ENCODE measurements around the gene TJP2.
A peak's percentile ranks its signal among the peaks of the same experiment; 100 is the strongest.

Gene TJP2

GRCh38 chr9:69173891-69174615, at the start of gene TJP2:
Gene TJP2, plus strand, starts transcription at chr9:69174277. Its CDS starts 96 bp downstream, at chr9:69174373.
- H3K9me3 Mint-ChIP-seq: no peaks in the 10 kb centered on the region
- peaks cover 57% of the 10 kb centered on the region for H3K4me1 Mint-ChIP-seq (ENCODE audit: low read depth)
- peak within 1 kb of the TSS; percentile 76 for H3K27ac Mint-ChIP-seq
- H3K27me3 Mint-ChIP-seq (ENCODE audit: low read depth): peaks cover 14% of the 10 kb centered on the region
- peak within 1 kb of the TSS; percentile 91 for H3K4me3 Mint-ChIP-seq
- peak; percentile 80 for DNase-seq (ENCODE audit: low spot score)
- peaks cover 4% of the 10 kb centered on the region for H3K36me3 Mint-ChIP-seq (ENCODE audit: low read depth)

DNA sequence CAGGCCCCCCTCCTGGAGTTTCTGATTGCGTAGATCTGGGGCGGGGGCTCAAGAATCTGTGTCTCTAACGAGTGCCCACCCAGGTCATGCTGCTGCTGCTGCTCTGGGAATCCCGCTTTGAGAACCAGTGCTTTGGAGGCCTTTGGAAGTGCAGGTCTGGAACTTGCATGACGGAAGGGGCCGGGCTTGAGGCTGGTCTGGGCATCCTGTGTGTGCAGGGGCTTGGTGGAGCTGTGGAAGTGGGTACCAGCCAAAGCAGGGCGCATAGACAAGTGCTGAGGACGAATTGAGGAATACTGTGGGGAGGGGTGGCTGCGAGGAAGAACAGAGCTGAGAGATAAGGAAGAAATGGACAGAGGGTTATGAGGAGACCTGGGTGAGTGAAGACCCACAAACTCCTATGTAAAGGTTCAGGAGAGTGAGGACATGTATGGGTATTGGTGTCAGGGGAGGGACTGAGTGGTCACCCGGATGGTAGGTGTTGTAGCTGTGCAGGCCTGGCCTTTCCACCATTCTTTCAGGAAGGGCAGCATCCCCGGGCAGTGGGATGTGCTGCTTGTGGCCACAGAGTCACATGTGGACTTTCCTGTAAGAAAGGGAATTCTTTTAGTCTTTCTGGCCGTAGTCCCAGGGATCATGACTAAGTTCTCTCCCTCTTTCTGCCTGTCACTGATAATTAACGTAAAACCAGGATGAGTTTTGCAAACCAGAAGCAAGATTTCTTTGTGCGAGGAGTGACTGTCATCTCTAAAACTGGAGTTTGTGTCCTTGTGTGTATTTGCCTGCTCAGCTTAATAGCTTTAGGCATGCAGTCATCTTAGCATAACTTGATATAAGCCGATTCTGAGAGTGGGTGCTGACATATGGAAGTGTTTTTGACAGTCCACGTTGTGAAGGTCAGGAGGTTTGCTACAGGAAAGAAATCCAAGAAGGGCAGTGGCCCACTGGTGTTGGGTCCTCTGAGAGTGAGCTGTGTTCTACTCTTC, 43.3 kb upstream of the TJP2 start:
- no peaks in the 10 kb centered on the region for H3K27me3 Mint-ChIP-seq (ENCODE audit: low read depth)
- H3K9me3 Mint-ChIP-seq: no peaks in the 10 kb centered on the region
- no peak overlapping the region for H3K27ac Mint-ChIP-seq
- no peak for DNase-seq (ENCODE audit: low spot score)
- no peak overlapping the region for H3K4me3 Mint-ChIP-seq
- peaks cover 1% of the 10 kb centered on the region for H3K4me1 Mint-ChIP-seq (ENCODE audit: low read depth)
- no peaks in the 10 kb centered on the region for H3K36me3 Mint-ChIP-seq (ENCODE audit: low read depth)

DNA sequence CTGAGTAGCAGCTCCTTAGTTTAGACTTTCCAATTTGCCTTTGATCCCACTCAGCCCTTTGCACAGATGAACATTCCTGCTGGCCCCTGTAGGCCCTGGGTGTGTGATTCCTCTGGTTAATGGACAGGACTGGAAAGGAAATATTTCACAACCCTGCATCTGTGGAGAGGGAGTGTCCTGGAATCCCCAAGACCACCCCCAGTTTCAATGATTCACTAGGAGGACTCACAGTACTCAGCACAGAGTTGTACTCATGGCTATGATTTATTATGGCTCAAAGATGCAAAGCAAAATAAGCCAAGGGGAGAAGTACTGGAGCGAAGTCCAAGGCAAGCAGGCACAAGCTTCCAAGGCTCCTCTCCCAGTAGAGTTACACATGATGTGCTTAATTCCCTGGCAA, 42.4 kb upstream of the TJP2 start:
- H3K9me3 Mint-ChIP-seq: no peaks in the 10 kb centered on the region

DNA sequence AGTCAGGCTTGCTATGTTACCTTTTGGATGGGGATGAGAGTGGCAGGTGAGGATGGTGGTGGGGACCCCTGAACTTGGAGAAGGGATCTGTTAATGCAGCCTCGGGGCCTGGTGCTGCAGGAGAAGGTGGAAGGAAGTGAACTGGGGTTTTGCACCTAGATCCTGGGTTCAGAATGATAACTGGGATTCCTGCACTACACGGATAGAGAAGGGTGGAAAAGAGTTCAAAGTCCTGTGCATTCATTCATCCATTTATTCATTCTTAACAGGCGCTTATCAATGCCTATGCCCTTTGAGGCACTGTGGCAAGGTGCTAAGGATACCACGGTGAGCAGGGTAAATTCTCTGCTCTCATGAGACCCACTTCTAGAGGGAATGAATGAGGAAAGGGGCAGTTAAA, 41.7 kb upstream of the TJP2 start:
- Mint-ChIP-seq H3K27ac (no peak overlapping the region), H3K9me3 (no peaks in the 10 kb centered on the region), H3K4me1 (ENCODE audit: low read depth) (peaks cover 1% of the 10 kb centered on the region), H3K4me3 (no peak overlapping the region), H3K36me3 (ENCODE audit: low read depth) (no peaks in the 10 kb centered on the region), H3K27me3 (ENCODE audit: low read depth) (no peaks in the 10 kb centered on the region)
- DNase-seq (ENCODE audit: low spot score): no peak

More for the DNA sequence above, 42.4 kb upstream of the TJP2 start:
- H3K4me3 Mint-ChIP-seq: no peak overlapping the region
- DNase-seq (ENCODE audit: low spot score): no peak
- H3K4me1 Mint-ChIP-seq (ENCODE audit: low read depth): peaks cover 1% of the 10 kb centered on the region
- no peaks in the 10 kb centered on the region for H3K36me3 Mint-ChIP-seq (ENCODE audit: low read depth)
- H3K27ac Mint-ChIP-seq: no peak overlapping the region
- no peaks in the 10 kb centered on the region for H3K27me3 Mint-ChIP-seq (ENCODE audit: low read depth)

GRCh38 chr9:69134412-69134811, 39.7 kb upstream of the TJP2 start:
- H3K9me3 Mint-ChIP-seq: no peaks in the 10 kb centered on the region
- no peak overlapping the region for H3K4me3 Mint-ChIP-seq
- no peaks in the 10 kb centered on the region for H3K36me3 Mint-ChIP-seq (ENCODE audit: low read depth)
- no peak overlapping the region for H3K27ac Mint-ChIP-seq
- H3K4me1 Mint-ChIP-seq (ENCODE audit: low read depth): peaks cover 1% of the 10 kb centered on the region
- H3K27me3 Mint-ChIP-seq (ENCODE audit: low read depth): no peaks in the 10 kb centered on the region
- no peak for DNase-seq (ENCODE audit: low spot score)

DNA sequence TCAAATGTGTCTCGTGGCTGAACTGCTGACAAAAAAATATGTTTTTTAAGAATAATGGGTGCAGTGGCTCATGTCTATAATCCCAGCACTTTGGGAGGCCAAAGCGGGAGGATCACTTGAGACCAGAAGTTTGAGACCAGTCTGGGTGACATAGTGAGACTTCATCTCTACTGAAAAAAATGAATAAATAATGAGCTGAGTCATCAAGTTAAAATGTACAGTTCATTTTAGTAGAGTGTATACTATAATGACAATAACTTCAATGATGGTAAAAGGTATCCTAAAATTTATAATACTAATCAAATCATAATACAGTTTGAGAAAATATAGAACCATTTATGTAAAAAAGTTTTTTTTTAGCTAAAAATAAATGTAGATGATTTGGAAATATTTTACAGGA, 37.9 kb upstream of the TJP2 start:
- H3K27me3 Mint-ChIP-seq (ENCODE audit: low read depth): no peaks in the 10 kb centered on the region
- H3K4me3 Mint-ChIP-seq: no peak overlapping the region
- no peaks in the 10 kb centered on the region for H3K36me3 Mint-ChIP-seq (ENCODE audit: low read depth)
- H3K4me1 Mint-ChIP-seq (ENCODE audit: low read depth): peaks cover 1% of the 10 kb centered on the region
- no peak for DNase-seq (ENCODE audit: low spot score)
- H3K9me3 Mint-ChIP-seq: no peaks in the 10 kb centered on the region
- no peak overlapping the region for H3K27ac Mint-ChIP-seq

- no peak for DNase-seq (ENCODE audit: low spot score)
- no peaks in the 10 kb centered on the region for H3K36me3 Mint-ChIP-seq (ENCODE audit: low read depth)
- no peak overlapping the region for H3K27ac Mint-ChIP-seq
- no peak overlapping the region for H3K4me3 Mint-ChIP-seq
- no peaks in the 10 kb centered on the region for H3K9me3 Mint-ChIP-seq
- no peaks in the 10 kb centered on the region for H3K27me3 Mint-ChIP-seq (ENCODE audit: low read depth)
- H3K4me1 Mint-ChIP-seq (ENCODE audit: low read depth): peaks cover 1% of the 10 kb centered on the region
Observed at GRCh38 chr9:69136779-69137178, 37.3 kb upstream of the TJP2 start.

DNA sequence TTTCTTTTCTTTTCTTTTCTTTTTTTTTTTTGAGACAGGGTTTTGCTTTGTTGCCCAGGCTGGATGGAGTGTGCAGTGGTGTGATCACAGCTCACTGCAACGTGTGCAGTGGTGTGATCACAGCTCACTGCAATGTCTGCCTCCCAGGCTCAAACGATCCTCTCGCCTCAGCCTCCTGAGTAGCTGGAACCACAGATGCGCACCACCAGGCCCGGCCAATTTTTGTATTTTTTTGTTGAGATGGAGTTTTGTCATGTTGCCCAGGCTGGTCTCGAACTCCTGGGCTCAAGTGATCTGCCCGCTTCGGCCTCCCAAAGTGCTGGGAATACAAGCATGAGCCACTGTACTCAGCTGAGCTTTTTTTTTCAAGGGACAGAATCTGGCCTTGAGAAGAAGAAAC, 36.8 kb upstream of the TJP2 start:
- Mint-ChIP-seq H3K27me3 (ENCODE audit: low read depth) (no peaks in the 10 kb centered on the region), H3K4me3 (no peak overlapping the region), H3K27ac (no peak overlapping the region), H3K9me3 (no peaks in the 10 kb centered on the region), H3K4me1 (ENCODE audit: low read depth) (peaks cover 1% of the 10 kb centered on the region), H3K36me3 (ENCODE audit: low read depth) (no peaks in the 10 kb centered on the region)
- DNase-seq (ENCODE audit: low spot score): no peak

DNA sequence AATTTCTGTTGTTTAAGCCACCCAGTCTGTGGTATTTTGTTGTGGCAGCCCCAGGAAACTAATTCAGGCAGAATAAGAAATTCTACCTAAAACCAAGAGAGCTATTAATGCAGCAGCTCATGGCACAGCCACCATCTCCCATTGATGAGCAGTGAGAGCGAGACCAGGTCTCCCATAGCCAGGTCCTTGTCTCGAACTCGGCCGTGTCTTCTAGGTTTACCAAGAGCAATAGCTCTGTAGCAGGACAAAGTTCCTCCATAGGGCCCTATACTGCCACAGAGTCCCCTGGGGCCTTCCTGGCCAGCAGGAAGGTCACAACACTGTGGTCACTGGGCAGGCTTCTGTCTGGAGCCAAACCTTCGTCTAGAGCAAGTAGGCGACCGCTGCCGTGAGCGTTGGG, 34.5 kb upstream of the TJP2 start:
- no peaks in the 10 kb centered on the region for H3K36me3 Mint-ChIP-seq (ENCODE audit: low read depth)
- H3K4me1 Mint-ChIP-seq (ENCODE audit: low read depth): peaks cover 1% of the 10 kb centered on the region
- H3K9me3 Mint-ChIP-seq: no peaks in the 10 kb centered on the region
- H3K27ac Mint-ChIP-seq: no peak overlapping the region
- H3K27me3 Mint-ChIP-seq (ENCODE audit: low read depth): peaks cover 2% of the 10 kb centered on the region
- no peak overlapping the region for H3K4me3 Mint-ChIP-seq
- DNase-seq (ENCODE audit: low spot score): no peak

DNA sequence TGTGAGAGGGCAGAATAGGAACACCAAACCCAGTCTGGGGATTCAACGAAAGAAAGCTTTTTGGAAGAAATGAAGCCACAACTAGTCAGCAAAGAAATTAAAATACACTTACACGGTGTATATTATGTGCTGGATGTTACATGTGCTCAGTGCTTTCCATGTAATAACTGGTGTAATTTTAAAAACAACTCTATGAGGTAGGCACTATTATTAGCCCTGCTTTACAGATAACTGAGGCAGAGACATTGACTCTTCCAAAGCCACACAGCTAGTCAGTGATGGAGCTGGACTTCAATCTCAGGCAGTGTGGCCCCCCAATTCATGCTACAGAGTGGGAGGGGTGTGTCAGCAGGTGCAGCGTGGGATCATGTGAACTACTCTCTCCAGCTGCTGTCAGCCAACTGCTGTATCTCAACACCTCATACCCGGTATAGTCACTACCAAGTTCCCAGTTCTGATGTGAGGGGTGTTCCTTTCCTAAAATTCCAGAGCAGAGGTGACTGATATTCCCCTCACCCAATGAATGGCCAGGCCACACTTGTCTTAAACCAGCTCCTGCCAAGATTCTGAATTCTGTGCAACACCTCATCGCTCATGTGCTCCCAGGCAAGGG, 33.8 kb upstream of the TJP2 start:
- no peak overlapping the region for H3K4me3 Mint-ChIP-seq
- DNase-seq (ENCODE audit: low spot score): no peak
- no peaks in the 10 kb centered on the region for H3K9me3 Mint-ChIP-seq
- peaks cover 2% of the 10 kb centered on the region for H3K27me3 Mint-ChIP-seq (ENCODE audit: low read depth)
- no peaks in the 10 kb centered on the region for H3K36me3 Mint-ChIP-seq (ENCODE audit: low read depth)
- no peaks in the 10 kb centered on the region for H3K4me1 Mint-ChIP-seq (ENCODE audit: low read depth)
- H3K27ac Mint-ChIP-seq: no peak overlapping the region

- Mint-ChIP-seq H3K4me1 (ENCODE audit: low read depth) (no peaks in the 10 kb centered on the region), H3K4me3 (no peak overlapping the region), H3K27ac (no peak overlapping the region), H3K9me3 (no peaks in the 10 kb centered on the region), H3K36me3 (ENCODE audit: low read depth) (no peaks in the 10 kb centered on the region), H3K27me3 (ENCODE audit: low read depth) (peaks cover 2% of the 10 kb centered on the region)
- DNase-seq (ENCODE audit: low spot score): no peak
Observed at GRCh38 chr9:69141851-69142250, 32.2 kb upstream of the TJP2 start.

DNA sequence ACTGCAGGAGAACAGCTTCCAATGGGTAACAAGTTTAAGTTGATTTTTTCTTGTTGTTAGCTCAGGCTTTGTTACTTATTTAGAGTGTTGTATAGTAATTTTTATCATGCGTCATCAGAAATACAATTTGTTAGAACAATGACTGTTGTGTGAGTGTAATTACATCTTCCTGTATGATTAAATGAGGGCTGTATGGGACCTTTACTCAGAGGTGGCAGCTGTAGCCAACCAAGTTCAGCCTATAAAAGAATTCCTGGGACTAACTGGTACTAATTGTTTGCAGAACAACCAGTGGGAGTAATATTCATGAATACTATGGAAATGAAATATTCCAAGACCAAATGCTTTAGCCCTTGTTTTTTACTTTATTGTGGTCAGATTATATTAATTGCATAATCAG, 30.8 kb upstream of the TJP2 start:
- Mint-ChIP-seq H3K27me3 (ENCODE audit: low read depth) (peaks cover 2% of the 10 kb centered on the region), H3K36me3 (ENCODE audit: low read depth) (no peaks in the 10 kb centered on the region), H3K4me1 (ENCODE audit: low read depth) (no peaks in the 10 kb centered on the region), H3K4me3 (no peak overlapping the region), H3K27ac (no peak overlapping the region), H3K9me3 (no peaks in the 10 kb centered on the region)
- DNase-seq (ENCODE audit: low spot score): no peak

GRCh38 chr9:69145144-69145715, 28.8 kb upstream of the TJP2 start:
- Mint-ChIP-seq H3K4me1 (ENCODE audit: low read depth) (no peaks in the 10 kb centered on the region), H3K27me3 (ENCODE audit: low read depth) (peaks cover 2% of the 10 kb centered on the region), H3K9me3 (no peaks in the 10 kb centered on the region)

More at GRCh38 chr9:69145144-69145715, 28.8 kb upstream of the TJP2 start:
- DNase-seq (ENCODE audit: low spot score): no peak
- Mint-ChIP-seq H3K4me3 (no peak overlapping the region), H3K27ac (no peak overlapping the region), H3K36me3 (ENCODE audit: low read depth) (no peaks in the 10 kb centered on the region)
